Testis (tissue), 3 donors: ENCODE data around the gene KLHDC9. TPM values are rescaled to one million over a fixed set of nuclear protein-coding genes. Genes with fewer than 3 reads are reported as not detected.

Experiments
- DNase-seq: peaks from one replicate; pipeline ENCODE4 v3.0.0-alpha.2; 2019
- H3K27ac ChIP-seq, 2 donors: fragments of 200-600 bp; sonication (generic); one replicate each; pipeline ENCODE4 v1.5.1; 2019
- H3K27me3 ChIP-seq: fragments of 200-600 bp; sonication (generic); one replicate; pipeline ENCODE4 v1.5.1; 2019
- H3K36me3 ChIP-seq: fragments of 200-600 bp; sonication (generic); one replicate; pipeline ENCODE4 v1.5.1; 2017; ENCODE audit warnings: low read depth; ENCODE audit errors: missing control alignments
- H3K4me1 ChIP-seq: fragments of 200-600 bp; sonication (generic); one replicate; pipeline ENCODE4 v1.5.1; 2019
- H3K4me3 ChIP-seq, 2 donors: fragments of 200-600 bp; sonication (generic); one replicate each; pipeline ENCODE4 v1.5.1; 2017 to 2019
- H3K9me3 ChIP-seq: fragments of 200-600 bp; sonication (generic); one replicate; pipeline ENCODE4 v1.5.1; 2017
- CTCF ChIP-seq, 3 experiments: fragments of 450-650 bp in 2 of 3; fragments of 200-600 bp in 1 of 3; sonication (generic) in 1 of 3; IDR thresholded peaks; one replicate each; pipeline ENCODE4 v1.5.1; 2016 to 2019; ENCODE audit warnings: antibody characterized with exemption in 3 of 3, mild to moderate bottlenecking in 2 of 3, moderate library complexity in 1 of 3
- POLR2A ChIP-seq: fragments of 450-650 bp; IDR thresholded peaks from one replicate; pipeline ENCODE4 v1.6.1; 2017; ENCODE audit warnings: antibody characterized with exemption, mild to moderate bottlenecking, moderate library complexity
- WGBS, 2 donors: methylation state at CpG; one replicate each; pipeline ENCODE4 v1.1.5; 2018; 5-methylcytosine and 5-hydroxymethylcytosine counted together
- intact Hi-C: fragments of 100-400 bp; cut with DNase I; formaldehyde crosslinking; loops from one replicate; pipeline ENCODE4 v1.15.1; 2023; ENCODE audit warnings: low total_unique reads
- polyA plus RNA-seq: library from polyadenylated mRNA; stranded (reverse); fragments of 350-450 nt; fragmentation: Illumina TruSeq; extraction: RNeasy Lipid Tissue Mini Kit (QIAGEN cat#74804); gene quantifications from one replicate; pipeline ENCODE4 v1.2.3, GENCODE V29; 2014; ENCODE audit warnings: low read depth, low replicate concordance; ENCODE audit not compliant: insufficient read depth
- small RNA-seq, 2 donors: library from RNA; depleted of rRNA; stranded (forward); fragments of <200 nt; gene quantifications; one replicate each; pipeline ENCODE3, GENCODE V24; 2016
- total RNA-seq, 2 donors: library from RNA; depleted of rRNA; stranded (reverse); fragments of >200 nt; gene quantifications; one replicate each; pipeline ENCODE4 v1.2.3, GENCODE V29; 2016

The KLHDC9 gene
- total and polyA plus RNA-seq, 3 donors from 2014 or later: 55.8 to 144 (median 57.2) TPM

GRCh38 chr1:161145832-161146231 lies 47.7 kb downstream of the KLHDC9 start:
- H3K4me1 ChIP-seq: no peaks in the 10 kb centered on the region
- intact Hi-C loops: no loop called here
- no peak for DNase-seq

More at GRCh38 chr1:161145832-161146231, 47.7 kb downstream of the KLHDC9 start:
- H3K36me3 ChIP-seq: no peaks in the 10 kb centered on the region
- no peaks in the 10 kb centered on the region for H3K9me3 ChIP-seq
- H3K27ac ChIP-seq: no peak overlapping the region
- no peak overlapping the region for H3K4me3 ChIP-seq
- TF ChIP-seq CTCF (IDR thresholded peaks at IDR 0.05) (no peak), POLR2A (no peak)
- H3K27me3 ChIP-seq: no peaks in the 10 kb centered on the region
- 84 to 90% methylated on average over 3 of the region's 3 CpGs for WGBS, 2 donors

Small RNA genes within 50 kb of the gene (small RNA-seq; reads per million reads assigned to genes)
- gene RF01225: 0 reads per million in 2 donors

Other genes starting within 250 kb of the KLHDC9 start
- gene CD244, start 235.5 kb upstream of the KLHDC9 start, total RNA-seq: 1 to 10 TPM; 1.4 to 2.3 TPM
- 2.4 TPM for gene CD244, start 235.5 kb upstream of the KLHDC9 start, polyA plus RNA-seq
- 1 to 10 TPM; 2.3 to 8.8 TPM for gene ITLN1, start 213.2 kb upstream of the KLHDC9 start, total RNA-seq
- 45.8 TPM for gene ITLN1, start 213.2 kb upstream of the KLHDC9 start, polyA plus RNA-seq
- 1 to 10 TPM in 1 of 2 donors, not detected in 1; 6.4 TPM for gene ITLN2, start 143.6 kb upstream of the KLHDC9 start, total RNA-seq
- gene ITLN2, start 143.6 kb upstream of the KLHDC9 start, polyA plus RNA-seq: 1.5 TPM
- gene F11R, start 77.2 kb upstream of the KLHDC9 start, total RNA-seq: 10 to 100 TPM; 34.5 to 38.3 TPM
- 54.0 TPM for gene F11R, start 77.2 kb upstream of the KLHDC9 start, polyA plus RNA-seq
- gene TSTD1, start 59.4 kb upstream of the KLHDC9 start, total RNA-seq: 100 to 1,000 TPM; 100 to 103 TPM
- 52.2 TPM for gene TSTD1, start 59.4 kb upstream of the KLHDC9 start, polyA plus RNA-seq
- 10 to 100 TPM; 50.8 to 61.9 TPM for gene USF1, start 52.4 kb upstream of the KLHDC9 start, total RNA-seq
- gene USF1, start 52.4 kb upstream of the KLHDC9 start, polyA plus RNA-seq: 38.8 TPM
- gene ARHGAP30, start 28.5 kb upstream of the KLHDC9 start, total RNA-seq: 1 to 10 TPM in 1 of 2 donors, under 1 TPM in 1; 0.79 to 1.6 TPM
- gene ARHGAP30, start 28.5 kb upstream of the KLHDC9 start, polyA plus RNA-seq: 5.4 TPM
- gene NECTIN4, start 8.8 kb upstream of the KLHDC9 start, total RNA-seq: 1 to 10 TPM in 1 of 2 donors, under 1 TPM in 1; 0.63 to 1.2 TPM
- gene NECTIN4, start 8.8 kb upstream of the KLHDC9 start, polyA plus RNA-seq: 1.3 TPM
- 10 to 100 TPM; 76.8 to 88.6 TPM for gene PFDN2, start 19.7 kb downstream of the KLHDC9 start, total RNA-seq
- gene PFDN2, start 19.7 kb downstream of the KLHDC9 start, polyA plus RNA-seq: 96.3 TPM
- 10 to 100 TPM; 44.8 to 51.1 TPM for gene NIT1, start 19.7 kb downstream of the KLHDC9 start, total RNA-seq
- 51.1 TPM for gene NIT1, start 19.7 kb downstream of the KLHDC9 start, polyA plus RNA-seq
- gene DEDD, start 34.3 kb downstream of the KLHDC9 start, total RNA-seq: 10 to 100 TPM; 53.8 to 54.0 TPM
- 92.7 TPM for gene DEDD, start 34.3 kb downstream of the KLHDC9 start, polyA plus RNA-seq
- 10 to 100 TPM; 36.9 to 68.3 TPM for gene UFC1, start 55.6 kb downstream of the KLHDC9 start, total RNA-seq
- gene UFC1, start 55.6 kb downstream of the KLHDC9 start, polyA plus RNA-seq: 129 TPM
- gene USP21, start 61.1 kb downstream of the KLHDC9 start, total RNA-seq: 10 to 100 TPM; 49.5 to 51.2 TPM
- gene USP21, start 61.1 kb downstream of the KLHDC9 start, polyA plus RNA-seq: 45.6 TPM
- 10 to 100 TPM; 19.5 to 24.8 TPM for gene PPOX, start 68.1 kb downstream of the KLHDC9 start, total RNA-seq
- 20.5 TPM for gene PPOX, start 68.1 kb downstream of the KLHDC9 start, polyA plus RNA-seq
- gene B4GALT3, start 79.1 kb downstream of the KLHDC9 start, total RNA-seq: 10 to 100 TPM; 46.3 to 62.2 TPM
- 56.2 TPM for gene B4GALT3, start 79.1 kb downstream of the KLHDC9 start, polyA plus RNA-seq
- 1 to 10 TPM; 2.4 to 3.2 TPM for gene ADAMTS4, start 100.7 kb downstream of the KLHDC9 start, total RNA-seq
- 2.7 TPM for gene ADAMTS4, start 100.7 kb downstream of the KLHDC9 start, polyA plus RNA-seq
- gene NDUFS2, start 104.0 kb downstream of the KLHDC9 start, total RNA-seq: 100 to 1,000 TPM; 117 to 129 TPM
- gene NDUFS2, start 104.0 kb downstream of the KLHDC9 start, polyA plus RNA-seq: 82.9 TPM
- gene FCER1G, start 116.9 kb downstream of the KLHDC9 start, total RNA-seq: 10 to 100 TPM in 1 of 2 donors, 1 to 10 TPM in 1; 2.1 to 13.3 TPM
- 60.9 TPM for gene FCER1G, start 116.9 kb downstream of the KLHDC9 start, polyA plus RNA-seq
- not detected for gene APOA2, start 125.3 kb downstream of the KLHDC9 start, total RNA-seq
- 1.6 TPM for gene APOA2, start 125.3 kb downstream of the KLHDC9 start, polyA plus RNA-seq
- 1 to 10 TPM; 4.7 to 6.0 TPM for gene TOMM40L, start 127.7 kb downstream of the KLHDC9 start, total RNA-seq
- gene TOMM40L, start 127.7 kb downstream of the KLHDC9 start, polyA plus RNA-seq: 7.5 TPM
- under 1 TPM; 0.31 to 0.68 TPM for gene NR1I3, start 139.8 kb downstream of the KLHDC9 start, total RNA-seq
- 0.57 TPM for gene NR1I3, start 139.8 kb downstream of the KLHDC9 start, polyA plus RNA-seq
- gene PCP4L1, start 160.4 kb downstream of the KLHDC9 start, total RNA-seq: 1 to 10 TPM in 1 of 2 donors, under 1 TPM in 1; 0.79 to 3.0 TPM
- 4.3 TPM for gene PCP4L1, start 160.4 kb downstream of the KLHDC9 start, polyA plus RNA-seq
- 1 to 10 TPM; 2.3 to 4.2 TPM for gene MPZ, start 211.6 kb downstream of the KLHDC9 start, total RNA-seq
- gene MPZ, start 211.6 kb downstream of the KLHDC9 start, polyA plus RNA-seq: 4.7 TPM
- 10 to 100 TPM; 55.3 to 84.2 TPM for gene SDHC, start 216.0 kb downstream of the KLHDC9 start, total RNA-seq
- gene SDHC, start 216.0 kb downstream of the KLHDC9 start, polyA plus RNA-seq: 188 TPM